Thoracic aorta (tissue), 2 donors: ENCODE results near the gene IGLON5. TPM values are rescaled to one million over a fixed set of nuclear protein-coding genes. Genes with fewer than 3 reads are reported as not detected.

ENCODE experiments used
- ATAC-seq: fragments of 150-250 bp; one replicate; pipeline ENCODE4 v1.8.0; 2017; ENCODE audit warnings: low read depth; ENCODE audit not compliant: insufficient number of reproducible peaks, low FRiP score
- DNase-seq: peaks from one replicate; pipeline ENCODE4 v3.0.0-alpha.2; 2020; ENCODE audit warnings: low spot score
- H3K27ac ChIP-seq, 2 donors: fragments of 200-600 bp; sonication (generic); 1 replicate in 1 of 2; 2 replicates in 1 of 2; pipeline ENCODE4 v1.5.1; 2016; ENCODE audit warnings: mild to moderate bottlenecking in 2 of 2, moderate library complexity in 2 of 2
- H3K27me3 ChIP-seq: fragments of 200-600 bp; sonication (generic); replicated peaks from 2 replicates; pipeline ENCODE4 v1.6.0; 2016; ENCODE audit warnings: mild to moderate bottlenecking; ENCODE audit not compliant: insufficient read depth
- H3K36me3 ChIP-seq: fragments of 200-600 bp; sonication (generic); one replicate; pipeline ENCODE4 v1.5.1; 2016
- H3K4me1 ChIP-seq, 2 donors: fragments of 200-600 bp; sonication (generic); 1 replicate in 1 of 2; 2 replicates in 1 of 2; pipeline versions ENCODE4 v1.5.1 to v1.6.0; 2016; ENCODE audit warnings: low read depth in 2 of 2, mild to moderate bottlenecking in 1 of 2; ENCODE audit not compliant: control insufficient read depth in 1 of 2
- H3K4me3 ChIP-seq: fragments of 200-600 bp; sonication (generic); 2 replicates; pipeline ENCODE4 v1.5.1; 2016; ENCODE audit warnings: mild to moderate bottlenecking
- H3K9me3 ChIP-seq: fragments of 200-600 bp; sonication (generic); 2 replicates; pipeline ENCODE4 v1.5.1; 2016
- CTCF ChIP-seq: fragments of 200-600 bp; sonication (generic); IDR thresholded peaks from one replicate; pipeline ENCODE4 v1.5.1; 2019; ENCODE audit warnings: antibody characterized with exemption
- total RNA-seq, 2 donors: library from RNA; depleted of rRNA; stranded (reverse); fragments of >200 nt; gene quantifications; one replicate each; pipeline versions ENCODE4 v1.1.0 to v1.2.3, GENCODE V29; 2016

The IGLON5 gene
- total RNA-seq, 2 donors from 2014 or later = 1.6 TPM; not detected in 1

- Histone ChIP-seq H3K4me3 (no peak overlapping the region), H3K36me3 (no peaks in the 10 kb centered on the region), H3K4me1 (no peaks in the 10 kb centered on the region), H3K27ac (no peak overlapping the region), H3K9me3 (no peaks in the 10 kb centered on the region), H3K27me3 (no peaks in the 10 kb centered on the region)
- no peak for ATAC-seq
- TF ChIP-seq CTCF = no peak
- DNase-seq = no peak
Observed at GRCh38 chr19:51296336-51297093, 14.9 kb upstream of the IGLON5 start.

DNA sequence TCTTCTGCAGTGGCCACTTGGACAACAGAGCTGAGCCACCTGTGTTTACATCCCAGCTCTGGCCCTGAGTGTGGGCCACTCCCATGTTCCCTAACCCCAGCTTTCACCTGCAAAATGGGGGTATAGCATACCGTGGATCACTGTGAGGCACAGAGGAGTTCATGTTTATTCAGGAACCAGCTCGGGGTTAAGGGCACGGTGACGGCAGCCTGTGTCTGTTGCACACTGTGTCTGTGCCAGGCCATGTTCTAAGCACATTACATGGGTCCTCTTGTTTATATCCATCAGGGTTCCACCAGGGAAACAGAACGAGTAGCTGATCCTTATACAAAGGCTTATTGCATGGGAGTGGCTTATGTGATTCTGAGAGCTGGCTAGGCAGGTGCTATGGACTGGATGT lies 14.0 kb upstream of the IGLON5 start:
- DNase-seq = no peak
- no peak for TF ChIP-seq CTCF
- no peak overlapping the region for H3K4me3 ChIP-seq
- no peaks in the 10 kb centered on the region for H3K4me1 ChIP-seq
- H3K36me3 ChIP-seq = no peaks in the 10 kb centered on the region
- no peaks in the 10 kb centered on the region for H3K27me3 ChIP-seq
- no peaks in the 10 kb centered on the region for H3K9me3 ChIP-seq
- ATAC-seq = no peak
- H3K27ac ChIP-seq = no peak overlapping the region

- Histone ChIP-seq H3K4me3 (no peak overlapping the region), H3K36me3 (no peaks in the 10 kb centered on the region), H3K27me3 (no peaks in the 10 kb centered on the region), H3K27ac (no peak overlapping the region), H3K9me3 (no peaks in the 10 kb centered on the region), H3K4me1 (no peaks in the 10 kb centered on the region)
- DNase-seq = no peak
- no peak for TF ChIP-seq CTCF
- no peak for ATAC-seq
Observed at GRCh38 chr19:51301266-51301665, 10.2 kb upstream of the IGLON5 start.

GRCh38 chr19:51305479-51305878 lies 6.0 kb upstream of the IGLON5 start:
- no peak overlapping the region for H3K4me3 ChIP-seq
- no peak overlapping the region for H3K27ac ChIP-seq
- no peak for TF ChIP-seq CTCF
- H3K27me3 ChIP-seq = no peaks in the 10 kb centered on the region
- no peaks in the 10 kb centered on the region for H3K36me3 ChIP-seq
- ATAC-seq = no peak
- peaks cover 7% of the 10 kb centered on the region for H3K9me3 ChIP-seq
- no peak for DNase-seq
- H3K4me1 ChIP-seq = no peaks in the 10 kb centered on the region

DNA sequence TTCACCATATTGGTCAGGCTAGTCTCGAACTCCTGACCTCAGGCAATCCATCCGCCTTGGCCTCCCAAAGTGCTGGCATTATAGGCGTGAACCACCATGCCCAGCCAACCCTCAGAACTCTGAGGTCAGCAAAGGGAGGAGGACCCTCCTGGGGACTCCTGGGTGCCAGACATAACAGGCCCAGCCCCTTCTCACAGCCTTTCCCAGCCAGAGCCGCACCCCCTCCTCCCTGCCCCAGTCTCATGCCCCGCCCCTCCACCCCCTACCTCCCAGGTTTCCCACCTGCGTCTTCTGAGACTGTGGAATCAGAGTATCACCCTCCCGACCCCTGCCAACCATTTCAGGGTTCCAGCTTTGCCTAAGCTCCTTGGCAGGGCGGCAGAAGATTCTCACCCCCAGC lies 5.2 kb downstream of the IGLON5 start:
- no peak overlapping the region for H3K4me3 ChIP-seq
- DNase-seq (no peak), ATAC-seq (no peak)
- no peaks in the 10 kb centered on the region for H3K9me3 ChIP-seq
- H3K4me1 ChIP-seq = no peaks in the 10 kb centered on the region
- no peak overlapping the region for H3K27ac ChIP-seq
- H3K27me3 ChIP-seq = no peaks in the 10 kb centered on the region
- TF ChIP-seq CTCF = no peak
- H3K36me3 ChIP-seq = no peaks in the 10 kb centered on the region
